M059J (cell line): ENCODE results near the gene GRM4. TPM values are rescaled to one million over a fixed set of nuclear protein-coding genes. Genes with fewer than 3 reads are reported as not detected.
A peak's percentile ranks its signal among the peaks of the same experiment; 100 is the strongest.

Source experiments
- DNase-seq: peaks from one replicate; pipeline ENCODE4 v3.0.0-alpha.2; 2012; ENCODE audit warnings: low read depth
- total RNA-seq: library from RNA; depleted of rRNA; stranded (reverse); fragments of >200 nt; shearing (Covaris generic); gene quantifications from 2 replicates; pipeline ENCODE4 v1.2.3, GENCODE V29; 2014

The GRM4 gene
- total RNA-seq, 1 experiment from 2014 or later: not detected

GRCh38 chr6:33995309-33996119, 150.4 kb downstream of the GRM4 start:
- DNase-seq: no peak

DNA sequence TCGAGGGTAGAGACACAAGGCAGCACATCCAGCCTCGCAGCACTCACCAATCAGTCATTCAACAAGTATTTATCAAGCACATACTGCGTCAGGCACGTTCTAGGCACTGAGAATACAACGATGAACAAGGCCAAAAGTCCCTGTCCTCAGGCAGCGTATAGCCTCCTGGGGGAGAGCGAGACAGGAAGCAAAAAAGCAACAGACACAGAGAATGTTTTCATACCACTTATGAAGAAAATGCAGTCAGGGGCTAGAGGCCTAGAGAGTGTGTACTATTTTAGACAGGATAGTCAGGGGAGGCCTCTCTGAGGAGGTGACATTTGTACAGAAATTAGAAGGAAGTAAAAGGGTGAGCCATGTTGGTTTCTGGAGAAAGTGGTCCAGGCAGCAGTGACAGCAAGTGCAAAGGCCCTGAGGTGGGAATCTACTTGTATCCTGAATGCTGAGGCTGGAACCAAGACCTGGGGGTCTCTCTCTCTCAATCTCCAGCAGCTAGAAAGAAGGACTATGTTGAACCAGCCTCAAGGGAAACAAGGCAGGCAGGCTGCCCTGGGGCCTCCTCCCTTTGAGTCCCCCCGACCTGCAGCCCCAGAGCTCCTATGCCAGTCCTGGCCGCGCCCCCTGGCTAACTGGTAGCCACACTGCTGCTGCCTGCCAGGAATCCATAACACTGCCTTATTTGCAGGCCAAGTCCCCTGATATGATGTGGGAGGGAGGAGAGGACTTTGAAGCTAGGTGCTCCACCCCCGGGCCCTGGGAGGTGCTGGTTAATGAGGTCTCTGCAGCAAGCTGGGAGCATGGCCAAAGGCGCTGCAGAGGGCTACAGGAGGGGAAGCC, 151.2 kb downstream of the GRM4 start:
- no peak for DNase-seq

- no peak for DNase-seq
Observed at GRCh38 chr6:33993653-33994471, 152.0 kb downstream of the GRM4 start.

- no peak for DNase-seq
Observed at GRCh38 chr6:33993091-33993490, 152.8 kb downstream of the GRM4 start.

- DNase-seq: no peak
Observed at GRCh38 chr6:33992191-33992590, 153.7 kb downstream of the GRM4 start.

- no peak for DNase-seq
Observed at GRCh38 chr6:33991610-33992009, 154.3 kb downstream of the GRM4 start.

- DNase-seq: no peak
Observed at GRCh38 chr6:33990061-33990541, 155.8 kb downstream of the GRM4 start.

DNA sequence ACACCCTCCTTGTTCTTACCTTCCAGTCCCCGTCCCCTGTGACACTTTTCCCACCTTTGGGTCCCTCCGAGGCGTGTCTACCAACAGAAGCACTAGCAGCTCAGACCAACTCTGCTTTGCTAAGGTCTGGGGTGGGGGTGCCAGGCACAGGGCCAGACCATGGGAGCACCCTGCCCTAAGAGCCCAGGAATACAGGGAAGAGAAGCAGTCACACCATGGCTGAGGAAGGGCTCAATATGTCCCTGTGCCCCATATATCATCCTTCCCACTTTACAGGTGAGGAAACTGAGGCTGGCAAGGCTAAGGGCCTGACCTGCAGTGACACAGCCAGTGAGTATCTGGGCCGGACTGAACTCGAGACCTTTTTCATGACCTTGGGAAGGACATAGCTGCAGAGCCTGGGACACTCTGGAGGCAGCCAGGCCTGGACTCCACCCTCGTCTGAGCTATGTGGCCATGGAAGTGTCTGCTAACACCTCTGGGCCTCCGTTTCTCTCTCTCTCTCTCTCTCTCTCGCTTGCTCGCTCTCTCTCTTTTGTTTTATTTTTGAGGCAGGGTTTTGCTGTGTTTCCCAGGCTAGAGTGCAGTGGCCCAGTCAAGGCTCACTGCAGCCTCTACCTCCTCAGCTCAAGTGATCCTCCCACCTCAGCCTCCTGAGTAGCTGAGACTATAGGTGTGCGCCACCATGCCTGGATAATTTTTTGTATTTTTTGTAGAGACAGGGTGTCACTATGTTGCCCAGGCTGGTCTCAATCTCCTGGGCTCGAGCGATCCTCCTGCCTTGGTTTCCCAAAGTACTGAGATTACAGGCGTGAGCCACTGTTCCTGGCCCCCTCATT, 156.7 kb downstream of the GRM4 start:
- no peak for DNase-seq

- no peak for DNase-seq
Observed at GRCh38 chr6:33988121-33989015, 157.5 kb downstream of the GRM4 start.

DNA sequence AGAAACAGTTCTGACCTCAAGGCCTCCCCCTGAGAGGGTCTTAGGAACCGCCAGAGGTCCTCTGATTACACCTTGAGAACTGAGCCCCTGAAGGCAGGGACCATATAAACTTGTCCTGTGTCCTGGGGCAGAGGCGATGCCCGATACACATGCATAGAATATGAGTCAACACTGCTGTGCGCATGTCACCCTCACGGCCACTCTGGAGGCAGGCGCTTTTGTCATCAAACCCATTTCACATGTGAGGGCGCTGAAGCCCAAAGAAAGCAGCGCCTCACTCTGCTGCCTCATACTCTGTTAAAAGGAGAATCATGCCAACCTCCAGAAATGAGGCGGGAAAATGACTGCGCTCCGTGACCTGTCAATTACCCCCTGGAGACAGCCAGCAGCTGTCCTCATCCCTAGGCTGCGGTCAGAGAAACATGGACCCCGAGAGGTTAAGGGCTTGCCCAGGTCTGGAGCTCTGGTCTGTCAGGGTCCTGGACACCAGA, 158.3 kb downstream of the GRM4 start:
- DNase-seq: peak; percentile 15

DNA sequence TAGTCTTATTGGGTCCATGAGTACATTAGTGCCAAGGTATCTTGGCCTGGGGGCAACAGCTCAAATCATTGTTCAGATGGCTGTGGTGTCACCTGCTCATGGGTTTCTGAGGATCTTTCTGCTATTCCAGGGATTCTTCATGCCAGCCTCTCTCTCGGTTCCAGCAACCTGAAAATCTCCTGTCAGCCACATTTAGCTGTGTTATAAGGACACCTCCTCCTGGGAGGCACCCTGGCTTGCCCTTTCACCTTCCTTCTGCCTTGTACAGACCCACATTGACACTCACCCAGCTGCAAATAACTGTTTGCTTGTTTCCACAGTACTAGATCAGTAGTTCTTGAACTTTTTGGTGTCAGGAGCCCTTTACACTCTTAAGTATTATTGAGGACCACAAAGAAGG, 159.9 kb downstream of the GRM4 start:
- DNase-seq: no peak

DNA sequence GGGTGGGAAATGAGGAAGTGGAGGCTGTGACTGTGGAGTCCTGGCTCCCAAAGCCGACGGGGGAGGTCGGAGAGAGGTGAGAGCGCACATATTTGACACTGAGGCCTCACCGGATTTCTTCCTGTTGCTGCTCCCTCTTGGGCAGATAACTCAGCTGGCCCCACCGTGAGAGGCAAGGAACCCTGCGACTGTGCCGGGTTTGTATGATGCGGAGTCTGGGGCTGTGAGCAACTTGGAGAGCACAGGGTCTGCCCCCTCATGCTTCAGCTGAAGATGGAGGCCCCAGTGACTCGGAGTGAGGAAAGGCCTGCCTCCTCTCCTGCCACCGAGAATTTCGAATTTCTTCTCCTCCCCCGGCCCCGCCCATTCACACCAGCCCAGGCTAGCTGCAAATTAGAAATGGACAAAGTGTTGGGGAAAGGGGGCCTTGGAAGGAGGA, 160.6 kb downstream of the GRM4 start:
- no peak for DNase-seq

- no peak for DNase-seq
Observed at GRCh38 chr6:33984466-33985312, 161.2 kb downstream of the GRM4 start.

GRCh38 chr6:33983721-33984465, 162.0 kb downstream of the GRM4 start:
- DNase-seq: no peak

DNA sequence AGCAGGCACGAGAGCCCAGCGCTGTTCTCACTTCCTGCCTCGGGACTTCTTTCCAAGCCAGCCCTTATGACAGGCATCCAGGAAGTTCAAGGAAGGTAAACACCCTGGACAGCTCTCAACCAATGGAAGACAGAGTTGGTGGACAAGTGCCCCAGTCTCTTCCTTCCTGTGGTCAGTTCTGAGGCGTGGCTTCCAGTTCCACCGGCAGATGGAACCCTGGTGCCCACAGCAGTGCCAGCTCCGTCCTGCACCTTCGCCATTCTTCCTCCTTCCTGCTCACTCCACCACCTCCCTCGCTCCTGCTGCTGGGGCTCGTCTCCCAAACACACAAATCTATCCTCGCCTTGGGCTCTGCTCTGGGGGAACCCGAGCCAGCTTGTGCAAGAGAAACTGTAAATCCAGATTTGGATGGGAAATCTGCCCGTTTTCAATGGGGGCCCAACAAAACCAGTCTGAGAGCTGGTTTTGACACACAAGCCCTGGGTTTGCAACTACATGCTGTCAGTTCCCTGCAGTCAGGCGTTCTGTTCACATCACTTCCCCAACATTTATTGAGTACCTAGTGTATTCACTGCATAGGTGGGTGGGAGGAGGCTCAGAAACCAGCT, 162.7 kb downstream of the GRM4 start:
- DNase-seq: peak; percentile 86

DNA sequence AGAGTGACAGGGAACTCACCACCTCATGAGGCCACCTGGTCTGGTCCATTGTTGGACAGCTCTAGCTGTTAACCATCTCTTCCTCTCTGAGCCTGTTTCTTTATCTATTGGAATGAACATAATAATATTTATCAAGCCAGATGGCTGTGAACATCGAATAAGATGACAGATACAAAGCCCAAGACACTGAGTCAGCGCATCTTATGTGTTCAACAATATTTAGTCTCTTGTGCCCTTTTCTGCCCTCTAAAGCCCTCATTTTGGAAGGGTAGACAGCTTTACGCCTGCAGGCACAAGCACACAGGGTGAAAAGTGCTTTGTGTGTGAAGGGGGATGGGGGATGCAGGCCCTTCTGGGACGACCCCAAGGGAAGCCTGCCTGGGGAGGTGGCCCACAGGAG, 164.0 kb downstream of the GRM4 start:
- no peak for DNase-seq

- DNase-seq: no peak
Observed at GRCh38 chr6:33981421-33981820, 164.5 kb downstream of the GRM4 start.
